SK-N-MC (cell line): ENCODE results near the gene GAK.

Source experiments
- DNase-seq: peaks from one replicate; pipeline ENCODE4 v3.0.0-alpha.2; 2011; ENCODE audit warnings: low read depth, low spot score
- H3K27ac ChIP-seq: fragments of 200-600 bp; sonication (generic); 2 replicates; pipeline ENCODE4 v1.5.1; 2016; ENCODE audit warnings: mixed run types
- H3K36me3 ChIP-seq: fragments of 200-600 bp; sonication (generic); 2 replicates; pipeline ENCODE4 v1.6.1; 2017; ENCODE audit warnings: antibody characterized with exemption, low read length, mixed read lengths; ENCODE audit not compliant: insufficient read depth
- H3K4me3 ChIP-seq: fragments of 200-600 bp; sonication (generic); 2 replicates; pipeline ENCODE4 v1.5.1; 2016
- H3K9ac ChIP-seq: fragments of 200-600 bp; sonication (generic); 2 replicates; pipeline ENCODE4 v1.8.0; 2017; ENCODE audit warnings: mixed run types, mixed read lengths; ENCODE audit not compliant: insufficient read length
- H3K9me3 ChIP-seq: fragments of 200-600 bp; sonication (generic); 2 replicates; pipeline ENCODE4 v1.6.1; 2017; ENCODE audit warnings: low read depth, mild to moderate bottlenecking, antibody characterized with exemption, low read length, moderate library complexity, mixed read lengths
- EZH2 ChIP-seq: fragments of 200-600 bp; sonication (generic); IDR thresholded peaks from one replicate; pipeline ENCODE4 v1.6.1; 2017; ENCODE audit warnings: antibody characterized with exemption
- FOXP2 ChIP-seq: optimal IDR thresholded peaks from 2 replicates; pipeline ENCODE3; 2011; ENCODE audit warnings: mild to moderate bottlenecking, moderate library complexity; ENCODE audit not compliant: insufficient read depth; ENCODE audit errors: extremely low read length, control extremely low read depth
- POLR2AphosphoS5 ChIP-seq: IDR thresholded peaks from 2 replicates; pipeline ENCODE4 v1.6.1; 2012; ENCODE audit warnings: mild to moderate bottlenecking, low read depth, low read length, borderline replicate concordance

Gene GAK

DNA sequence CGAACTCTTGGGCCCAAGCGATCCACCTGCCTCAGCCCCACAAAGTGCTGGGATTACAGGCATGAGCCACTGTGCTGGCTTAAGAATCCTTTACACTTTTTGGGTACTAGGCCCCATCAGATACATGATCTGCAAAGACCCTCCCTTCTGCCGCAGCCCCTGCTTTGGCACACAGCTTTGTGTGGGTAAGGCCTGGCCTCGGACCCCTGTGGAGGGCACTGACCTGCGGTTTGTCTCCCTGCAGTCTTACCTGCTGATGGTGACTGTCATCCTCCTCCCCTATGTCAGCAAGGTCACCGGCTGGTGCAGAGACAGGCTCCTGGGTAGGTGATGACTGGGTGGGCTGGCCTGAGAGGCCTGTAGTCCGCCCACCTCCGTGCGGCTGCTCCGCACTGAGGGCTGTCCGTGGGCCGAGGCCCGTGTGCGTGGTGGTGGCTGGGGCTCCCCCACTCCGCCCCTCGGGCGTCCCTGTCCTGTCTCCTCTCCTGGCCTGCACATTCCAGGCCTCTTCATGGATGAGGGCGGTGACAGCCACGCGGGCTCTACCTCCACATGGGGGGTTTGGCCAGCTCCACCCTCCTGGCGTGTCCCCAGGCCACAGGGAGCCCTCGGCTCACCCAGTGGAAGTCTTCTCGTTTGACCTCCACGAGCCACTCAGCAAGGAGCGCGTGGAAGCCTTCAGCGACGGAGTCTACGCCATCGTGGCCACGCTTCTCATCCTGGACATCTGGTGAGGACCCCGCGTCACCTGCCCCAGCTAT, 23.2 kb upstream of the GAK start:
- Histone ChIP-seq H3K27ac (no peak overlapping the region), H3K4me3 (no peak overlapping the region), H3K9me3 (no peaks in the 10 kb centered on the region), H3K9ac (no peak overlapping the region), H3K36me3 (no peaks in the 10 kb centered on the region)
- no peak for DNase-seq
- TF ChIP-seq POLR2AphosphoS5 (no peak), EZH2 (no peak), FOXP2 (no peak)

DNA sequence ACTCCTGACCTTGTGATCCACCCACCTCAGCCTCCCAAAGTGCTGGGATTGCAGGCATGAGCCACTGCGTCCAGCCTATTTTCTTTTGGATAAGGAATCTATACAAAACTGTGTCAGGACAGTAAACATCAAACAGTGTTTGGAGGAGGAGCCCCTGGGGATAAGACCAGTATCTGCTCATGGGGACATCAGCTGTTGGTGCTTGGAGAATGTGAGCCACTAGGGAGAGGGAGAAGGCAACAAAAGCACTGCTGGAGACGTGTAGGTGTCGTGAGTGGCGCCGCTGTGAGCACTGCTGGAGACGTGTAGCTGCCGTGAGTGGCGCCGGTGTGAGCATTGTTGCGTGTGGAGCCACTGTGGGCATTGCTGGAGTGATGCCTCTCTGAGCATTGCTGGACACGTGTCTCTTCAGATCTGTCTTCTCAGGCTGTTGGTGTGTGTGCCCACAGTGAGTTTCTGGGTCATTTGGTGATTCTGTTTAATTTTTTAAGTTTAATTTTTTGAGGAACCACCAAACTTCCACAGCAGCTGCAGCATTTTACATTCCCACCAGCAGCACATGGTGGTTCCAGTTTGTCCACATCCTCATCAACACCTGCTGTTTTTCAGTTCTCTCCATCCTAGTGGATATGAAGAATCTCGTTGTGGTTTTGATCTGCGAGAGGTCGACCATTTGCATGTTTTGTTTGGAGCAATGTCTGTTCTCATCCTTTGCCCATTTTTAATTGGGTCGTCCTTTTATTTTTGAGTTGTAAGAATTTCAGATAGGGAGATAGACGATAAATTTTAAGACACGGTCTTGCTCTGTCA, 22.3 kb upstream of the GAK start:
- Histone ChIP-seq H3K9me3 (no peaks in the 10 kb centered on the region), H3K36me3 (no peaks in the 10 kb centered on the region), H3K4me3 (no peak overlapping the region), H3K9ac (no peak overlapping the region), H3K27ac (no peak overlapping the region)
- TF ChIP-seq EZH2 (no peak), FOXP2 (no peak), POLR2AphosphoS5 (no peak)
- DNase-seq: no peak

DNA sequence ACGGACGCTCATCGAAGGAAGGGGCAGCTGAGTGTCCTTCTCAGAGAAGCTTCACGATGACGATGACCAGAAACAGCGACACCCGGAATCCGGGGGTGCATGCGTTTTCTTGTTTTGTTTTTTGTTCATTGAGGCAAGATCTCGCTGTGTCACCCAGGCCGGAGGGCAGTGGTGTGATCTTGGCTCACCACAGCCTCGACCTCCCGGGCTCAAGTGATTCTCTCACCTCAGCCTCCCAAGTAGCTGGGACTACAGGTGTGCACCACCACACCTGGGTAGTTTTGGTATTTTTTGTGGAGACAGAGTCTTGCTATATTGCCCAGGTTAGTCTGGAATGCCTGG, 21.4 kb upstream of the GAK start:
- no peak overlapping the region for H3K27ac ChIP-seq
- DNase-seq: no peak
- no peaks in the 10 kb centered on the region for H3K36me3 ChIP-seq
- no peak overlapping the region for H3K9ac ChIP-seq
- H3K9me3 ChIP-seq: no peaks in the 10 kb centered on the region
- TF ChIP-seq POLR2AphosphoS5: no peak
- H3K4me3 ChIP-seq: no peak overlapping the region

DNA sequence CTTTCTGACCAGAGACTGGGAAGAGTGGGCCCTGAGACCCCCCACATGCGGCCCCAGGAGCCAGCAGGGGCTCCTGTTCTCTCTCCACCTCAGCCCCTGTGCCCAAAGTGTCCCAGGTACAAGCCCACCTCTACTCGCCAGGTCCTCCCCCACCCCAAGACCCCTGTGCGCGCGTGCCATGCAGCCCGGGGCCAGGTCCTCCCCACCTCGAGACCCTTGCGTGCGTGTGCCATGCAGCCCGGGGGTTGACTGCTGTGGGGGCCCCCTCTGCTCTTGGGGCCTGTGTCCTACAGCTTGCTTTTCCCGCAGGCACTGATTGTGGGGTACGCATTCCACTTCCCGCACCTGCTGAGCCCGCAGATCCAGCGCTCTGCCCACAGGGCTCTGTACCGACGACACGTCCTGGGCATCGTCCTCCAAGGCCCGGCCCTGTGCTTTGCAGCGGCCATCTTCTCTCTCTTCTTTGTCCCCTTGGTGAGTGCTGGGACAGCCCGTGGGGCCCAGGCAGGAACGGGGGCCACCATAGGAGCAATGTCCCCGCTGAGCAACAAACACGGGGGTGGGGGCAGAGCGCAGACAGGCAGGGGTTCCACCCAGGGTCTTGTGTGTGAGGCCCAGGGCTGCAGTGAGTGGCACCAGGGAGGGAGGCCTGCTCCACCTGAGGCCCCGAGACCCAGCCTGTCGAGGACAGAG, 20.9 kb upstream of the GAK start:
- no peak overlapping the region for H3K9ac ChIP-seq

DNA sequence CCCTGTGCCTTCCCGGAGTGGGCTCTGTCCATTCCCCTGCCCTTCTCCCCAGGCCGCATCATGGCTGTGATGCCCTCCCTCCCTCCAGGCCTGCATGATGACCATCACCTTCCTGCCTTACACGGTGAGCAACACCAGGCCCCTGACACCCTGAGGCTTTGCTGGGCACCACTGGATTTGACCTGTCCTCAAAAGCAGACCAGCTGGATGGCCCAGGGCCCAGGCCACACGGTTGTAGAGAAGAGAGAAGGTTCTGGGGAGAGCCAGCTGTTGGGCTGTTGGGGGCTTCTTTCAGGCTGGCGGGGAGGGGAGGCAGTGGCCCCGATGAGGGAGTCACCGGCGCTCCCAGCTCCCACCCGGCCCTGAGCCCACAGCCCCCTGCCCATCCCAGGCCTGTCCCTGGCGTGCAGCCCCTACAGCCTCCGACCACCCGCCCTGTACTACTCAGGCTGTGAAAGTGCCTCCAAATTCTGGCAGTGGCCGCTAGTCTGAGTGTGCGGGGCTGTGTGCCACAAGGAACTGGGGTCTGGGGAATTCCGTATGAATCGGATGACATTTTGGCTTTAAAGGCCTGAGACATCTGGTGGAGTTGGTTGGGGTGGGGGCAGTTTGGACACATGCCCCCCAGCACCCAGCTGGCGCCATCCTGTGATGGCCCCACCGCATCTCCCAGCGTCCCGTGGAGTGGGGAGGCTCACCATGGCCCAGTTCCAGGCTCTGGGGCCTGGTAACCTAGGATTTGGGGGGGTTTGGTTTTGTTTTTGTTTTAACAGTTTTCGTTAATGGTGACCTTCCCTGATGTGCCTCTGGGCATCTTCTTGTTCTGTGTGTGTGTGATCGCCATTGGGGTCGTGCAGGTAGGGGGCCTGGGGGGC, 19.7 kb upstream of the GAK start:
- TF ChIP-seq POLR2AphosphoS5 (no peak), EZH2 (no peak)
- Histone ChIP-seq H3K9ac (no peak overlapping the region), H3K36me3 (no peaks in the 10 kb centered on the region), H3K9me3 (no peaks in the 10 kb centered on the region), H3K27ac (no peak overlapping the region), H3K4me3 (no peak overlapping the region)
- DNase-seq: no peak

More for the DNA sequence above, 20.9 kb upstream of the GAK start:
- no peak for DNase-seq
- Histone ChIP-seq H3K36me3 (no peaks in the 10 kb centered on the region), H3K4me3 (no peak overlapping the region), H3K9me3 (no peaks in the 10 kb centered on the region), H3K27ac (no peak overlapping the region)
- TF ChIP-seq POLR2AphosphoS5: no peak
- no peak for TF ChIP-seq FOXP2
- TF ChIP-seq EZH2: no peak

DNA sequence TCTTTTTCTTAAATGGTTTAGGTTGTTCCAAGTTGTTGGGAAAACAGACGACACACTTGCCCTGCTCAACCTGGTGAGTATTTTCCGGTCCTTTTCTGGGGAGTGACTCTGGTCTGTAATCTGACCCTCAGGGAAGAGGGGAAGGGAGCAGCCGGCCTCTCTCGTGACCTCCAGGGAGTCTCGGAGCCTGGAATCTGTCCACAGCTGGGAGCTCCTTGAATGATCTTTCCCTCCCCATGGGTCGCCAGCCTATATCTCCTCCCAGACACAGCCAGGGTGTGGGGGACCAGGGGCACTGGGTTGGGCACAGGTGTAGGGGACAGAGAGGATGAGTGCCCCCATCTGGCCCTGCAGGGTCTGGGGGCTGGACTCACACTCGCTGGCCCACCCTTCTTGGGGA, 19.1 kb upstream of the GAK start:
- no peaks in the 10 kb centered on the region for H3K36me3 ChIP-seq
- H3K9me3 ChIP-seq: no peaks in the 10 kb centered on the region
- no peak overlapping the region for H3K9ac ChIP-seq
- no peak overlapping the region for H3K27ac ChIP-seq
- no peak for DNase-seq
- H3K4me3 ChIP-seq: no peak overlapping the region
- TF ChIP-seq POLR2AphosphoS5: no peak
- TF ChIP-seq FOXP2: no peak
- no peak for TF ChIP-seq EZH2

DNA sequence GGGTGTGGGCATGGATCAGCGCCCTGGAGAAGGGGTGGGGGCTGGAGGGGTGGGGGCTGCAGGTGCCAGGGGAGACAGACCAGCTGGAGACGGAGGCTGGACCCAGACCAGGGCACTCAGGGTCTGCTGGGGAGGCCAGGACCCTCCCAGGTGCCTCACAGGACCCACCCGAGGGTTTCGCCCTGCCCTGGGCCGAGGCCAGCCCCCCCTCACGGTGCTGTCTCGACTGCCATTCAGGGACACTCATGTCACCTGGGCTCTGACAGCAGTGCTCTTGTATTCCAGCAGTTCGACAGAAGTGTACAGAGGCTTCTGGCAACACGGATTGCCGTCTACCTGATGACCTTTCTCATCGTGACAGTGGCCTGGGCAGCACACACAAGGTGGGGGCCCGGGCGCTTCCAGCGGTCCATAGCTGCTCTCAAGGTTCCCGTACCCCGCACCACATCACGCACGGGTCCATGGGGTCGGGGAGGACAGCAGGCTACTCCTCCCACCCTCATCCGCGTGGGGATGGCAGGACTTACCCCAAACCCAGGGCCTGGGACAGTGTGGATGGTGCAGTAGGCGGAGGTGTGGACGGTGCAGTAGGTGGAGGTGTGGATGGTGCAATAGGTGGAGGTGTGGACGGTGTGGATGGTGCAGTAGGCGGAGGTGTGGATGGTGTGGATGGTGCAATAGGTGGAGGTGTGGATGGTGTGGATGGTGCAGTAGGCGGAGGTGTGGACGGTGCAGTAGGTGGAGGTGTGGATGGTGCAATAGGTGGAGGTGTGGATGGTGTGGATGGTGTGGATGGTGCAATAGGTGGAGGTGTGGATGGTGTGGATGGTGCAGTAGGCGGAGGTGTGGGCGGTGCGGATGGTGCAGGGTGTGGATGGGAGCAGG, 18.3 kb upstream of the GAK start:
- TF ChIP-seq POLR2AphosphoS5 (no peak), EZH2 (no peak), FOXP2 (no peak)
- H3K36me3 ChIP-seq: no peaks in the 10 kb centered on the region
- no peaks in the 10 kb centered on the region for H3K9me3 ChIP-seq
- H3K9ac ChIP-seq: no peak overlapping the region
- H3K4me3 ChIP-seq: no peak overlapping the region
- H3K27ac ChIP-seq: no peak overlapping the region
- no peak for DNase-seq
